HEK293T (cell line): ENCODE results near the gene AGPAT3.

ENCODE experiments used
- ARNT ChIP-seq: fragments of 450-650 bp; IDR thresholded peaks from 2 replicates; pipeline ENCODE4 v1.6.1; 2017; ENCODE audit warnings: mild to moderate bottlenecking
- BHLHE40 ChIP-seq: fragments of 450-650 bp; IDR thresholded peaks from 2 replicates; pipeline ENCODE4 v1.6.1; 2016; ENCODE audit warnings: mild to moderate bottlenecking, moderate library complexity, borderline replicate concordance
- CTBP1 ChIP-seq: fragments of 450-650 bp; IDR thresholded peaks from 2 replicates; pipeline ENCODE4 v1.6.1; 2016; ENCODE audit warnings: borderline replicate concordance
- ELF4 ChIP-seq: fragments of 450-650 bp; IDR thresholded peaks from 2 replicates; pipeline ENCODE4 v1.6.1; 2017; ENCODE audit warnings: antibody characterized with exemption
- FOXK2 ChIP-seq: fragments of 450-650 bp; IDR thresholded peaks from 2 replicates; pipeline ENCODE4 v1.6.1; 2016; ENCODE audit warnings: mild to moderate bottlenecking
- FOXM1 ChIP-seq: fragments of 450-650 bp; IDR thresholded peaks from 2 replicates; pipeline ENCODE4 v1.6.1; 2017; ENCODE audit warnings: mild to moderate bottlenecking, borderline replicate concordance
- L3MBTL2 ChIP-seq: fragments of 450-650 bp; conservative IDR thresholded peaks from 2 replicates; pipeline ENCODE4 v1.6.1; 2016; ENCODE audit warnings: mild to moderate bottlenecking
- NFRKB ChIP-seq: fragments of 450-650 bp; IDR thresholded peaks from 2 replicates; pipeline ENCODE4 v1.6.1; 2016; ENCODE audit warnings: mild to moderate bottlenecking, moderate library complexity
- PKNOX1 ChIP-seq: fragments of 450-650 bp; IDR thresholded peaks from 2 replicates; pipeline ENCODE4 v1.6.1; 2016
- SP1 ChIP-seq: fragments of 450-650 bp; IDR thresholded peaks from 2 replicates; pipeline ENCODE4 v1.6.1; 2017
- SUZ12 ChIP-seq: fragments of 450-650 bp; IDR thresholded peaks from 2 replicates; pipeline ENCODE4 v1.6.1; 2016; ENCODE audit warnings: mild to moderate bottlenecking
- TARDBP ChIP-seq: fragments of 450-650 bp; IDR thresholded peaks from 2 replicates; pipeline ENCODE4 v1.6.1; 2016
- ZNF384 ChIP-seq: fragments of 450-650 bp; IDR thresholded peaks from 2 replicates; pipeline ENCODE4 v1.6.1; 2016

GRCh38 chr21:43874085-43874805, 9.2 kb downstream of the AGPAT3 start:
- no peak for TF ChIP-seq FOXK2
- TF ChIP-seq BHLHE40 = no peak
- no peak for TF ChIP-seq PKNOX1
- TF ChIP-seq ZNF384 = no peak
- TF ChIP-seq SP1 = no peak
- TF ChIP-seq NFRKB = no peak
- no peak for TF ChIP-seq TARDBP
- TF ChIP-seq CTBP1 = no peak
- TF ChIP-seq ARNT = no peak
- no peak for TF ChIP-seq FOXM1
- TF ChIP-seq ELF4 = no peak
- no peak for TF ChIP-seq L3MBTL2
- no peak for TF ChIP-seq SUZ12
